HCT116 (cell line): Measurements from ENCODE around the gene PRKAG1. TPM values are rescaled to one million over a fixed set of nuclear protein-coding genes. Genes with fewer than 3 reads are reported as not detected.

Experiments used
- ATAC-seq: fragments of 200-7000 bp; cut with Tn5 transposase; 2 replicates; pipeline ENCODE4 v1.9.1; 2020; ENCODE audit warnings: mild to moderate bottlenecking, moderate library complexity
- BruUV-seq: library from RNA; stranded (reverse); fragments of 400-500 nt; replicated peaks from 2 replicates; lab custom pipeline; 2021; lab: Mats Ljungman, UMichigan
- CTCF ChIA-PET: fragments of 300-600 bp; sonication (Branson Sonifier 250); formaldehyde crosslinking; loops from one replicate; lab custom pipeline; 2021; ENCODE audit warnings: antibody characterized with exemption; lab: Charles Lee
- POLR2A ChIA-PET: fragments of 300-600, 350-600 bp; sonication (Branson Sonifier 250); formaldehyde crosslinking; loops from one replicate; lab custom pipeline; 2021; ENCODE audit warnings: antibody characterized with exemption; lab: Charles Lee
- RAD21 ChIA-PET, 2 experiments: fragments of 300-600 bp; sonication (Branson Sonifier 250); formaldehyde crosslinking; loops; one replicate each; lab custom pipeline; 2023; ENCODE audit warnings: low total read pairs in 2 of 2; ENCODE audit not compliant: uncharacterized antibody in 2 of 2, unreplicated experiment in 2 of 2, low non-redundant PET in 1 of 2; lab: Charles Lee
- DNase-seq: peaks from one replicate; pipeline ENCODE4 v3.0.0-alpha.2; 2010; ENCODE audit warnings: low read depth, low spot score
- H2AFZ ChIP-seq: fragments of 200-600 bp; shearing (Covaris generic), sonication (generic); 2 replicates; pipeline ENCODE4 v1.6.1; 2017; ENCODE audit warnings: low read depth, mixed run types, mixed read lengths, antibody characterized with exemption, low read length; ENCODE audit not compliant: poor library complexity, severe bottlenecking
- H3K27ac ChIP-seq: 2 replicates; pipeline ENCODE4 v1.5.1; 2012; ENCODE audit warnings: low read depth, low read length
- H3K27me3 ChIP-seq: fragments of 200-600 bp; sonication (generic); 2 replicates; pipeline ENCODE4 v1.6.1; 2016; ENCODE audit warnings: mixed run types, low read length, mixed read lengths; ENCODE audit not compliant: insufficient read depth
- H3K36me3 ChIP-seq, 2 experiments: fragments of 200-500 bp in 1 of 2; fragments of 200-600 bp in 1 of 2; sonication (Bioruptor generic) in 1 of 2; sonication (generic) in 1 of 2; 2 replicates each; pipeline versions ENCODE4 v1.5.1 to v1.6.1; 2014 to 2016; ENCODE audit warnings: low read length in 2 of 2, inconsistent platforms in 1 of 2, mixed read lengths in 1 of 2, mixed run types in 1 of 2; ENCODE audit not compliant: insufficient read depth in 2 of 2, control insufficient read depth in 1 of 2
- H3K4me1 ChIP-seq, 2 experiments: fragments of 200-600 bp in 1 of 2; sonication (generic) in 1 of 2; 2 replicates each; pipeline versions ENCODE4 v1.5.1 to v1.6.1; 2012 to 2017; ENCODE audit warnings: low read length in 2 of 2, inconsistent platforms in 1 of 2, mild to moderate bottlenecking in 1 of 2, mixed read lengths in 1 of 2, mixed run types in 1 of 2, moderate library complexity in 1 of 2; ENCODE audit not compliant: insufficient read depth in 2 of 2, control insufficient read depth in 1 of 2
- H3K4me2 ChIP-seq: fragments of 200-600 bp; sonication (generic); 2 replicates; pipeline ENCODE4 v1.6.1; 2017; ENCODE audit warnings: mixed run types, low read length, mixed read lengths
- H3K4me3 ChIP-seq, 2 experiments: fragments of 200-600 bp in 1 of 2; sonication (generic) in 1 of 2; replicated peaks in 1 of 2; 2 replicates each; pipeline ENCODE4 v1.5.1; 2011 to 2016; ENCODE audit warnings: low read length in 2 of 2, control low read depth in 1 of 2, low read depth in 1 of 2, mild to moderate bottlenecking in 1 of 2, mixed read lengths in 1 of 2, mixed run types in 1 of 2
- H3K79me2 ChIP-seq: fragments of 200-600 bp; sonication (generic); 2 replicates; pipeline ENCODE4 v1.6.1; 2017; ENCODE audit warnings: mild to moderate bottlenecking, mixed run types, low read length, moderate library complexity, mixed read lengths; ENCODE audit not compliant: insufficient read depth
- H3K9ac ChIP-seq: fragments of 200-600 bp; sonication (generic); 2 replicates; pipeline ENCODE4 v1.6.1; 2016; ENCODE audit warnings: low read length, mixed read lengths
- H3K9me2 ChIP-seq: fragments of 200-600 bp; sonication (generic), shearing (Covaris generic); 2 replicates; pipeline ENCODE4 v1.6.1; 2017; ENCODE audit warnings: mixed run types, mild to moderate bottlenecking, moderate library complexity; ENCODE audit not compliant: insufficient read depth
- H3K9me3 ChIP-seq, 2 experiments: fragments of 200-500 bp in 1 of 2; fragments of 200-600 bp in 1 of 2; sonication (Bioruptor generic) in 1 of 2; sonication (generic) in 1 of 2; 2 replicates each; pipeline ENCODE4 v1.6.1; 2014 to 2017; ENCODE audit warnings: low read length in 2 of 2, mixed read lengths in 2 of 2, inconsistent platforms in 1 of 2, low read depth in 1 of 2, mild to moderate bottlenecking in 1 of 2, mixed run types in 1 of 2, moderate library complexity in 1 of 2; ENCODE audit not compliant: control insufficient read depth in 1 of 2, insufficient read depth in 1 of 2
- H4K20me1 ChIP-seq: fragments of 200-600 bp; sonication (generic), shearing (Covaris generic); 2 replicates; pipeline ENCODE4 v1.6.1; 2017; ENCODE audit warnings: mixed run types, mild to moderate bottlenecking, moderate library complexity; ENCODE audit not compliant: insufficient read depth
- CBX3 ChIP-seq: IDR thresholded peaks from 2 replicates; pipeline ENCODE4 v1.6.1; 2012; ENCODE audit warnings: low read depth
- CEBPB ChIP-seq: IDR thresholded peaks from 2 replicates; pipeline ENCODE4 v1.6.1; 2012; ENCODE audit warnings: low read depth
- EGR1 ChIP-seq: IDR thresholded peaks from 2 replicates; pipeline ENCODE4 v1.6.1; 2012; ENCODE audit warnings: low read depth
- EZH2phosphoT487 ChIP-seq: fragments of 200-600 bp; IDR thresholded peaks from 2 replicates; pipeline ENCODE4 v1.6.1; 2018; ENCODE audit warnings: antibody characterized with exemption, borderline replicate concordance
- JUND ChIP-seq: IDR thresholded peaks from 2 replicates; pipeline ENCODE4 v1.6.1; 2012
- POLR2A ChIP-seq: IDR thresholded peaks from 2 replicates; pipeline ENCODE4 v1.7.0; 2011; ENCODE audit warnings: borderline replicate concordance; ENCODE audit not compliant: insufficient read depth, insufficient read length; ENCODE audit errors: extremely low read depth
- REST ChIP-seq: IDR thresholded peaks from 2 replicates; pipeline ENCODE4 v1.6.1; 2012; ENCODE audit warnings: low read depth
- SIN3A ChIP-seq: IDR thresholded peaks from 2 replicates; pipeline ENCODE4 v1.6.1; 2012; ENCODE audit warnings: low read depth
- SP1 ChIP-seq: IDR thresholded peaks from 2 replicates; pipeline ENCODE4 v1.6.1; 2012; ENCODE audit warnings: low read depth
- SRF ChIP-seq: IDR thresholded peaks from 2 replicates; pipeline ENCODE4 v1.6.1; 2012; ENCODE audit warnings: low read depth
- TCF7L2 ChIP-seq: IDR thresholded peaks from 2 replicates; pipeline ENCODE4 v1.7.0; 2011; ENCODE audit warnings: borderline replicate concordance, inconsistent platforms; ENCODE audit not compliant: insufficient read depth, insufficient read length; ENCODE audit errors: extremely low read depth
- YY1 ChIP-seq: IDR thresholded peaks from 2 replicates; pipeline ENCODE4 v1.6.1; 2011; ENCODE audit warnings: low read length, low read depth, moderate library complexity, mild to moderate bottlenecking; ENCODE audit not compliant: insufficient replicate concordance; ENCODE audit errors: extremely low read depth
- ZFX ChIP-seq: fragments of 450-650 bp; IDR thresholded peaks from 2 replicates; pipeline ENCODE4 v1.6.1; 2017
- intact Hi-C: fragments of 100-400 bp; cut with micrococcal nuclease; formaldehyde crosslinking; loops from 2 replicates; pipeline ENCODE4 v1.10.0; 2022
- total RNA-seq: library from RNA; stranded (reverse); gene quantifications from one replicate; pipeline ENCODE4 v1.2.1, GENCODE V29; 2021; ENCODE audit not compliant: unreplicated experiment
- TF ChIP-seq, protein P1 (sequence below), 3 experiments: fragments of 200-600 bp in 1 of 3; sonication (generic) in 1 of 3; IDR thresholded peaks in 2 of 3; conservative IDR thresholded peaks in 1 of 3; 2 replicates each; pipeline ENCODE4 v1.5.1; 2012 to 2017; ENCODE audit warnings: low read depth in 2 of 3, low read length in 2 of 3, antibody characterized with exemption in 1 of 3, borderline replicate concordance in 1 of 3, control low read depth in 1 of 3, mild to moderate bottlenecking in 1 of 3, mixed read lengths in 1 of 3, mixed run types in 1 of 3, moderate library complexity in 1 of 3; ENCODE audit not compliant: insufficient read depth in 1 of 3
- TF ChIP-seq, protein P2 (sequence below): IDR thresholded peaks from 2 replicates; pipeline ENCODE4 v1.6.1; 2011; ENCODE audit warnings: mild to moderate bottlenecking, low read length, moderate library complexity; ENCODE audit not compliant: insufficient replicate concordance; ENCODE audit errors: extremely low read depth

The PRKAG1 gene
- total RNA-seq, 1 experiment from 2014 or later, result 64.6 TPM

DNA sequence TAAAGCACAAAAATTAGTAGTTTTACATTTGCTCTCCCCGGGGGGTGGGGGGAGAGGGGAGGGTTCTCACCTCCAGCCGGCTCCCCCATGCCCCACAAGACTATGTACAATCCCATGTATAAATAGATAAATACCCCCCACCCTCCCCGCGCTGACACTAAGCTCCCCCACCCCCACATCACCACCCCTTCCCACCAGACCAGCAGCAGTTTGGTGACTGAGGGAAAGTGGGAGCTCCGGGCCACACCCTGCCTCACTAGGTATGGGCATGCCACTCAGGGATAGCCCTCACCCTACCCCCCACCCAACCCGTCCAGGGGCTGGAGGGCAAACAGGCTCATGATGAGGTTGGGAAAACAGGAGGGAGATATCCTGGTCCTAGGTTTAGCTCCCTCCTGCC lies 1.9 kb upstream of the PRKAG1 start:
- H3K79me2 ChIP-seq, result peaks cover 14% of the 10 kb centered on the region; the same call in 1 of the 2 replicates
- H3K9ac ChIP-seq, result no peak overlapping the region
- DNase-seq, result no peak
- H3K27ac ChIP-seq, result no peak overlapping the region
- TF ChIP-seq TCF7L2, result no peak
- no peak for TF ChIP-seq CEBPB
- no peak for TF ChIP-seq ZFX
- TF ChIP-seq, protein P1, sequence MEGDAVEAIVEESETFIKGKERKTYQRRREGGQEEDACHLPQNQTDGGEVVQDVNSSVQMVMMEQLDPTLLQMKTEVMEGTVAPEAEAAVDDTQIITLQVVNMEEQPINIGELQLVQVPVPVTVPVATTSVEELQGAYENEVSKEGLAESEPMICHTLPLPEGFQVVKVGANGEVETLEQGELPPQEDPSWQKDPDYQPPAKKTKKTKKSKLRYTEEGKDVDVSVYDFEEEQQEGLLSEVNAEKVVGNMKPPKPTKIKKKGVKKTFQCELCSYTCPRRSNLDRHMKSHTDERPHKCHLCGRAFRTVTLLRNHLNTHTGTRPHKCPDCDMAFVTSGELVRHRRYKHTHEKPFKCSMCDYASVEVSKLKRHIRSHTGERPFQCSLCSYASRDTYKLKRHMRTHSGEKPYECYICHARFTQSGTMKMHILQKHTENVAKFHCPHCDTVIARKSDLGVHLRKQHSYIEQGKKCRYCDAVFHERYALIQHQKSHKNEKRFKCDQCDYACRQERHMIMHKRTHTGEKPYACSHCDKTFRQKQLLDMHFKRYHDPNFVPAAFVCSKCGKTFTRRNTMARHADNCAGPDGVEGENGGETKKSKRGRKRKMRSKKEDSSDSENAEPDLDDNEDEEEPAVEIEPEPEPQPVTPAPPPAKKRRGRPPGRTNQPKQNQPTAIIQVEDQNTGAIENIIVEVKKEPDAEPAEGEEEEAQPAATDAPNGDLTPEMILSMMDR (IDR thresholded peaks at IDR 0.05 in 2 of 3, conservative IDR thresholded peaks at IDR 0.05 in 1 of 3; ENCODE audit: borderline replicate concordance in 1 of 3, insufficient read depth in 1 of 3, low read depth in 2 of 3, low read length in 2 of 3), result no peak
- no peak for TF ChIP-seq SIN3A
- TF ChIP-seq EGR1, result no peak
- no peak for TF ChIP-seq EZH2phosphoT487
- TF ChIP-seq, protein P2, sequence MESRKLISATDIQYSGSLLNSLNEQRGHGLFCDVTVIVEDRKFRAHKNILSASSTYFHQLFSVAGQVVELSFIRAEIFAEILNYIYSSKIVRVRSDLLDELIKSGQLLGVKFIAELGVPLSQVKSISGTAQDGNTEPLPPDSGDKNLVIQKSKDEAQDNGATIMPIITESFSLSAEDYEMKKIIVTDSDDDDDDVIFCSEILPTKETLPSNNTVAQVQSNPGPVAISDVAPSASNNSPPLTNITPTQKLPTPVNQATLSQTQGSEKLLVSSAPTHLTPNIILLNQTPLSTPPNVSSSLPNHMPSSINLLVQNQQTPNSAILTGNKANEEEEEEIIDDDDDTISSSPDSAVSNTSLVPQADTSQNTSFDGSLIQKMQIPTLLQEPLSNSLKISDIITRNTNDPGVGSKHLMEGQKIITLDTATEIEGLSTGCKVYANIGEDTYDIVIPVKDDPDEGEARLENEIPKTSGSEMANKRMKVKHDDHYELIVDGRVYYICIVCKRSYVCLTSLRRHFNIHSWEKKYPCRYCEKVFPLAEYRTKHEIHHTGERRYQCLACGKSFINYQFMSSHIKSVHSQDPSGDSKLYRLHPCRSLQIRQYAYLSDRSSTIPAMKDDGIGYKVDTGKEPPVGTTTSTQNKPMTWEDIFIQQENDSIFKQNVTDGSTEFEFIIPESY, result no peak
- TF ChIP-seq REST, result no peak
- no peak for TF ChIP-seq YY1
- TF ChIP-seq CBX3, result no peak
- no peak for TF ChIP-seq JUND
- no peak for TF ChIP-seq SRF
- no peak for TF ChIP-seq SP1
- no peak for TF ChIP-seq POLR2A
- H3K4me3 ChIP-seq, result no peak overlapping the region
- no peak for ATAC-seq
- H4K20me1 ChIP-seq, result no peaks in the 10 kb centered on the region
- H3K27me3 ChIP-seq, result no peaks in the 10 kb centered on the region
- ChIA-PET POLR2A (interaction anchor here (1.0 to 1.2 kb wide), 2 partner anchors 16 to 20 kb away, joined by 3 read pairs; no protein-coding TSS in a partner anchor), CTCF (interaction anchor here (0.9 to 2.7 kb wide), 7 partner anchors 10 to 168 kb away, joined by 3 to 16 read pairs (median 6); partner anchors contain the start of genes DDX23 and RHEBL1), RAD21 (no interaction called here)
- intact Hi-C loops, result no loop called here
- H3K4me1 ChIP-seq, result peaks cover 8 to 20% of the 10 kb centered on the region in 2 experiments
- H3K36me3 ChIP-seq, result peaks cover 23% of the 10 kb centered on the region in 2 experiments; a peak in 3 of 4 replicates
- H2AFZ ChIP-seq, result no peak overlapping the region
- no peaks in the 10 kb centered on the region for H3K9me2 ChIP-seq
- H3K9me3 ChIP-seq, result no peaks in the 10 kb centered on the region
- BruUV-seq, result no TSS peak
- no peak overlapping the region for H3K4me2 ChIP-seq
